Stimulated activated CD4-positive, alpha-beta T cell treated with anti-CD3 and anti-CD28 coated beads, Interleukin-15, amount 100 ng/mL, for 48 hours (primary cell): ENCODE measurements around the gene MEG3.

Source experiments
- DNase-seq, 2 donors: peaks; one replicate each; pipeline ENCODE4 v3.0.0-alpha.2; 2020; ENCODE audit warnings: low read depth in 2 of 2

Gene MEG3

GRCh38 chr14:100846309-100846859, 20.5 kb downstream of the MEG3 start:
- no peak for DNase-seq

GRCh38 chr14:100849115-100849781, 23.3 kb downstream of the MEG3 start:
- DNase-seq, result no peak

- DNase-seq, result peak; percentile 67 to 77
These were observed 25.1 kb downstream of the MEG3 start for GRCh38 chr14:100850841-100851585.

GRCh38 chr14:100851586-100851916, 25.6 kb downstream of the MEG3 start:
- DNase-seq, result no peak

- DNase-seq, result no peak
These were observed 26.2 kb downstream of the MEG3 start for GRCh38 chr14:100851946-100852620.

- DNase-seq, result no peak
These were observed 28.5 kb downstream of the MEG3 start for GRCh38 chr14:100854435-100854834.

- no peak for DNase-seq
These were observed 29.5 kb downstream of the MEG3 start for GRCh38 chr14:100855256-100855930.

- DNase-seq, result no peak
These were observed 30.4 kb downstream of the MEG3 start for GRCh38 chr14:100856056-100856950.

GRCh38 chr14:100857233-100857922, 31.5 kb downstream of the MEG3 start:
- DNase-seq, result no peak

- no peak for DNase-seq
These were observed 32.3 kb downstream of the MEG3 start for GRCh38 chr14:100857923-100858837.

GRCh38 chr14:100858838-100859220, 32.9 kb downstream of the MEG3 start:
- no peak for DNase-seq

- no peak for DNase-seq
These were observed 33.9 kb downstream of the MEG3 start for GRCh38 chr14:100859781-100860180.

GRCh38 chr14:100860556-100861187, 34.8 kb downstream of the MEG3 start:
- DNase-seq, result no peak

GRCh38 chr14:100861188-100861936, 35.4 kb downstream of the MEG3 start:
- no peak for DNase-seq

- DNase-seq, result no peak
These were observed 36.0 kb downstream of the MEG3 start for GRCh38 chr14:100861937-100862247.

- no peak for DNase-seq
These were observed 36.4 kb downstream of the MEG3 start for GRCh38 chr14:100862277-100862676.

GRCh38 chr14:100862793-100863192, 36.9 kb downstream of the MEG3 start:
- no peak for DNase-seq

- no peak for DNase-seq
These were observed 38.3 kb downstream of the MEG3 start for GRCh38 chr14:100864206-100864605.
